ENCODE data around the gene ATP11A.
"Not testable (repeated sequence)": the region's sequence is repeated elsewhere in the genome, so short reads cannot be mapped to it uniquely, and the experiment has no call there.

The ATP11A gene

GRCh38 chr13:112680741-112681360 lies 9.0 kb upstream of the ATP11A start:
- no peak for DNase-seq (ENCODE audit: insufficient read length, low spot score)
- FAIRE-seq: no peak
- no peak for TF ChIP-seq CTCF (IDR thresholded peaks at IDR 0.05; ENCODE audit: insufficient read depth, missing control alignments)

- TF ChIP-seq CTCF (IDR thresholded peaks at IDR 0.05; ENCODE audit: insufficient read depth, missing control alignments): no peak
- no peak for DNase-seq (ENCODE audit: insufficient read length, low spot score)
- FAIRE-seq: no peak
Measured at GRCh38 chr13:112683581-112683980, 6.3 kb upstream of the ATP11A start.

- DNase-seq (ENCODE audit: insufficient read length, low spot score): no peak
- no peak for FAIRE-seq
- TF ChIP-seq CTCF (IDR thresholded peaks at IDR 0.05; ENCODE audit: insufficient read depth, missing control alignments): no peak
Measured at GRCh38 chr13:112684071-112684845, 5.6 kb upstream of the ATP11A start.

- not testable (repeated sequence) for DNase-seq (ENCODE audit: insufficient read length, low spot score); FAIRE-seq
Measured at GRCh38 chr13:112685189-112685805, 4.5 kb upstream of the ATP11A start.

GRCh38 chr13:112685896-112686295 lies 3.9 kb upstream of the ATP11A start:
- FAIRE-seq (no peak), DNase-seq (ENCODE audit: insufficient read length, low spot score) (no peak)
- no peak for TF ChIP-seq CTCF (IDR thresholded peaks at IDR 0.05; ENCODE audit: insufficient read depth, missing control alignments)

GRCh38 chr13:112686364-112686763 lies 3.5 kb upstream of the ATP11A start:
- TF ChIP-seq CTCF (IDR thresholded peaks at IDR 0.05; ENCODE audit: insufficient read depth, missing control alignments): no peak
- no peak for FAIRE-seq
- no peak for DNase-seq (ENCODE audit: insufficient read length, low spot score)

- no peak for FAIRE-seq
- DNase-seq (ENCODE audit: insufficient read length, low spot score): no peak
- TF ChIP-seq CTCF (IDR thresholded peaks at IDR 0.05; ENCODE audit: insufficient read depth, missing control alignments): no peak
Measured at GRCh38 chr13:112686987-112687386, 2.9 kb upstream of the ATP11A start.
